ENCODE data around the gene ABTB2.

Gene ABTB2

DNA sequence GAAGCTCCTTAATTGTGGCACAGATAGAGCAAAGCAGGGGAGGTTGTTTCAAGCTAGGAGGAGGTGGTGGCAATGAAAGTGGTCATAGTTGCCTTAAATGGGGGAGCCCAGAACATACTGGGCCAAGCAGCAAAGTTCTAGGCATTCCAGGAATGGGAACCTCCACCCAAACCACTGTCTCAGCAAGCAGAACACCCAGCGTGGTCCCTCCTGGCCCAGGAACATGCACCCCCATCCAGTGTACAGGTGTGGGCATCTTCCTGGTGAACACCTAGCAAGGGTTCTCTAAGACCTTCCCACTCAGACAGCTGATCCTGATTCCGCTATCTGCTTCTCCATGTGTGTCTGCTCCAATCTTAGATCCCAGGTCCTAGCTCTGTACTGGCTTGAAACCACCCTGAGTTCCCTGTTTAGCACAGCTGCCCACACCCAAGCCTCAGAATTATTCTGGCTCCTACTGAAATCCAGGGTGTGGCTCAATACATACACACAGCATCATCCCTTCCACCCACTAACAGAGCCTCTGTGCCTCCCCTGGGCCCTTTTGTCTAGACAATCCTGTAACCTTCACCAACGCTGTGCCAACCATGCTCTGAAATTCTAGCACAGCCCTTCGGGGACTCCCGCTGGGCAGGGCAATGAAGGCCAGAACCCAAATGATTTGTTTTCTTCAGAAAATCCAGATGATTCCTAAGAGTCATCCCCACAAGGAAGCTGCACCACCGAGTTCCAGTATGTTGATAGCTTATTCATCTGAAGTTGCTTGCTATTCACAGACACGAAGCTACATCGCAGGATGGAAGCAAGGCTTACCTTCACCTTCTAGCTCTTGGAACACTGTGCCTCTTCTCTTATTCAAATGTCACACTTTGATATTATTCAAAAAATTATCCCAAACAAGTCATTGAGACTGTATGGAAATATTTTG lies 76.6 kb downstream of the ABTB2 start:
- Histone ChIP-seq H3K36me3 (ENCODE audit: control insufficient read depth, insufficient read depth, low read length) (no peaks in the 10 kb centered on the region), H3K4me3 (ENCODE audit: insufficient read depth, low read depth, low read length, poor library complexity, severe bottlenecking) (no peak overlapping the region), H3K27me3 (replicated peaks; ENCODE audit: control insufficient read depth, insufficient read depth, low read length, poor library complexity, severe bottlenecking) (no peaks in the 10 kb centered on the region), H3K27ac (ENCODE audit: insufficient read depth, low read length, poor library complexity, severe bottlenecking) (no peak overlapping the region), H3K9me3 (ENCODE audit: control insufficient read depth, low read length) (no peaks in the 10 kb centered on the region), H3K4me1 (ENCODE audit: control insufficient read depth, insufficient read depth, low read length, poor library complexity, severe bottlenecking) (no peaks in the 10 kb centered on the region)
- DNase-seq, result no peak

GRCh38 chr11:34278693-34279297 lies 79.0 kb downstream of the ABTB2 start:
- no peaks in the 10 kb centered on the region for H3K27me3 ChIP-seq (replicated peaks; ENCODE audit: control insufficient read depth, insufficient read depth, low read length, poor library complexity, severe bottlenecking)
- H3K4me3 ChIP-seq (ENCODE audit: insufficient read depth, low read depth, low read length, poor library complexity, severe bottlenecking), result no peak overlapping the region
- H3K4me1 ChIP-seq (ENCODE audit: control insufficient read depth, insufficient read depth, low read length, poor library complexity, severe bottlenecking), result no peaks in the 10 kb centered on the region
- no peaks in the 10 kb centered on the region for H3K9me3 ChIP-seq (ENCODE audit: control insufficient read depth, low read length)
- DNase-seq, result no peak
- no peaks in the 10 kb centered on the region for H3K36me3 ChIP-seq (ENCODE audit: control insufficient read depth, insufficient read depth, low read length)
- no peak overlapping the region for H3K27ac ChIP-seq (ENCODE audit: insufficient read depth, low read length, poor library complexity, severe bottlenecking)

DNA sequence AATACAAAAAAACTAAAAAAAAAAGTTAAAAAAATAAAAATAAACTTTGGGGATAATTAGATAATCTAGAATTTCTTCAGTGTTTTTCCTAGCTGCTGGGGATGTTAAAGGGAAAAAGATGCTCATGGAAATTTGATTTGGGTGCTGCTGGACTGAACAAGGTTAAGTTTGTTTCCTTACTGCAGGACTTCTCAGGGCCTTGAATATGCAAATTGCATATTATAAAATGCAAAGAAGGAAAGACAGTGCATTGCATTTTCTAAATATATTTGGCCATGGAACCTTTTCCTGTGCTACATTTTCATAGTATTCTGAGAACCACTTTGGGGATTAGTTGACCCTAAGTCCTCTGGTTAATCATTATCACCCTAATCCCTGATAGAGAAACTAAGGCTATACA lies 79.6 kb downstream of the ABTB2 start:
- no peaks in the 10 kb centered on the region for H3K36me3 ChIP-seq (ENCODE audit: control insufficient read depth, insufficient read depth, low read length)
- H3K27ac ChIP-seq (ENCODE audit: insufficient read depth, low read length, poor library complexity, severe bottlenecking), result no peak overlapping the region
- H3K4me3 ChIP-seq (ENCODE audit: insufficient read depth, low read depth, low read length, poor library complexity, severe bottlenecking), result no peak overlapping the region
- no peaks in the 10 kb centered on the region for H3K4me1 ChIP-seq (ENCODE audit: control insufficient read depth, insufficient read depth, low read length, poor library complexity, severe bottlenecking)
- no peak for DNase-seq
- no peaks in the 10 kb centered on the region for H3K27me3 ChIP-seq (replicated peaks; ENCODE audit: control insufficient read depth, insufficient read depth, low read length, poor library complexity, severe bottlenecking)
- no peaks in the 10 kb centered on the region for H3K9me3 ChIP-seq (ENCODE audit: control insufficient read depth, low read length)

DNA sequence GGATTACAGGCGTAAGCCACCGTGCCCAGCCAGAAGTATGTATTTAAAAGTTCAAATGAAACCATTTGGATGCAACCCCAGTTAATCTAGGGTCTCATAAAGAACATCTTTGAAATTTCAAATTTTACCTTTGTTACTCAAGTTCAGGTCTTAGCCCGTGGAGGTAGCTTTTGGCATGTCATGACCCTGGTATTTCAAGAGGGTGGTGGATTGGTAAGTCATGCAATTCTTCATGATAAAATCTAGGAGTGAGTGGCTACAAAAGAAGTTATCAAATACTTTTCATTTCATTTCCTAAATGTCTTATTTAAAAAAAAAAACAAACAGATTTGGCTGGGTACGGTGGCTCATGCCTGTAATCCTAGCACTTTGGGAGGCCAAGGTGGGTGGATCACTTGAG lies 80.6 kb downstream of the ABTB2 start:
- DNase-seq, result no peak
- H3K27me3 ChIP-seq (replicated peaks; ENCODE audit: control insufficient read depth, insufficient read depth, low read length, poor library complexity, severe bottlenecking), result no peaks in the 10 kb centered on the region
- H3K9me3 ChIP-seq (ENCODE audit: control insufficient read depth, low read length), result no peaks in the 10 kb centered on the region
- H3K4me1 ChIP-seq (ENCODE audit: control insufficient read depth, insufficient read depth, low read length, poor library complexity, severe bottlenecking), result no peaks in the 10 kb centered on the region
- H3K36me3 ChIP-seq (ENCODE audit: control insufficient read depth, insufficient read depth, low read length), result no peaks in the 10 kb centered on the region
- H3K27ac ChIP-seq (ENCODE audit: insufficient read depth, low read length, poor library complexity, severe bottlenecking), result no peak overlapping the region
- no peak overlapping the region for H3K4me3 ChIP-seq (ENCODE audit: insufficient read depth, low read depth, low read length, poor library complexity, severe bottlenecking)

DNA sequence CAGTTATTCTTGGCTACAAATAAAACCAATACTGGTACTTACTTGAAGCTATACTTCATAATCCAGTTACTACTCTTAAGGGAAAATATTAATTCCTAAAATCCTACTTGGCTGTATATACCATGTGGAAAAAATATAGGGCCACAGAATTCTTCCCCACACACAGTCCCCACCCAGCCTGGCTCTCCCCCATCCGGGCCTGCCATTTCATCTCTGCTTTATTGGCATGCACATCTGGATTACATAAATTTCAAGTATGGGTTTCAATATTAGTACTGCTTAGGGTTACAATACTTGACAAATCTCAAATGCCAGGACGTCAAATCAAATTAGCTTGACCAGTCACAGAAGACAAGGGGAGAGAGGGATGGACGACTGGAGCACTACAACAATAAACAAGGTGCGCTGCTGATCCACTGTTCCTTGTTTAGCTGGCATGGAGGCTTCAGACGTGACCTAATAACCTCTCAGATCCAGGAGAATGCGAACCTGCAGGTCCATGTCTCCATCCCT lies 81.4 kb downstream of the ABTB2 start:
- Histone ChIP-seq H3K27me3 (replicated peaks; ENCODE audit: control insufficient read depth, insufficient read depth, low read length, poor library complexity, severe bottlenecking) (no peaks in the 10 kb centered on the region), H3K9me3 (ENCODE audit: control insufficient read depth, low read length) (no peaks in the 10 kb centered on the region), H3K4me3 (ENCODE audit: insufficient read depth, low read depth, low read length, poor library complexity, severe bottlenecking) (no peak overlapping the region)

GRCh38 chr11:34275486-34275885 lies 82.3 kb downstream of the ABTB2 start:
- Histone ChIP-seq H3K36me3 (ENCODE audit: control insufficient read depth, insufficient read depth, low read length) (no peaks in the 10 kb centered on the region), H3K4me3 (ENCODE audit: insufficient read depth, low read depth, low read length, poor library complexity, severe bottlenecking) (no peak overlapping the region), H3K4me1 (ENCODE audit: control insufficient read depth, insufficient read depth, low read length, poor library complexity, severe bottlenecking) (no peaks in the 10 kb centered on the region), H3K27me3 (replicated peaks; ENCODE audit: control insufficient read depth, insufficient read depth, low read length, poor library complexity, severe bottlenecking) (no peaks in the 10 kb centered on the region), H3K27ac (ENCODE audit: insufficient read depth, low read length, poor library complexity, severe bottlenecking) (no peak overlapping the region), H3K9me3 (ENCODE audit: control insufficient read depth, low read length) (no peaks in the 10 kb centered on the region)
- no peak for DNase-seq

More for the DNA sequence above, 81.4 kb downstream of the ABTB2 start:
- H3K36me3 ChIP-seq (ENCODE audit: control insufficient read depth, insufficient read depth, low read length), result no peaks in the 10 kb centered on the region
- H3K27ac ChIP-seq (ENCODE audit: insufficient read depth, low read length, poor library complexity, severe bottlenecking), result no peak overlapping the region
- DNase-seq, result no peak
- H3K4me1 ChIP-seq (ENCODE audit: control insufficient read depth, insufficient read depth, low read length, poor library complexity, severe bottlenecking), result no peaks in the 10 kb centered on the region

DNA sequence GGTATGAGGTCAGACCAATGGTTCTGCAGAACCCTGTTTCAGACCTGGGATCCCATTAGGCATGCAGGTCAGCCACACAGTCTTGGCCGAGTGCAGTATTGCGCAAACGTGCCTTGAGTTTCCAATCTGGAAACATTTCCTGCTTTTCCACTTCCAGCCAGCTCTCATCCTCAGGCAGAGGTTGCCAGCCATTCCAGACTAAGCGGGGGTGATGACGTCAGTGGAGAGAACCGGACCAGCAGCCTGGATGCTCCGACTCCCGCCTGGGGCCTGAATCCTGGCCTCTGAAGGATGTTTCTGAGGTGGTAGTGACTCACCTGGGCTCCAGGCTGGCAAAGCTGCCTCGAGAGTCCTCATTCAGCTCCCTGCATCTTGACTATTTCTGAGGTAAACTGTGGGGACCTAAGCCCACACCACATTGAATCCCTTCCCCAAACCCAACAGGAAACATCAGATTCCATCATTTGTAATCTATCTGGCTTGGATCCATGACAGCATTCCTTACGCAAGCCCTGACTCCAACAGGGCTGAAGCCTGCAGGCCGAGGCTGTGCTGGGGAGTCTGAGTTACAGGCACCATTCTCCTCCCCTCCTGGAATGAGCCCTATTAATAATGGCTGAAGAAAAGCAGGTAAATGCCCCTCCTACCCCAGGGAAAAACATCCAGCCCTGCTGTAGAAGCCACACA lies 83.0 kb downstream of the ABTB2 start:
- H3K9me3 ChIP-seq (ENCODE audit: control insufficient read depth, low read length), result no peaks in the 10 kb centered on the region
- H3K4me1 ChIP-seq (ENCODE audit: control insufficient read depth, insufficient read depth, low read length, poor library complexity, severe bottlenecking), result no peaks in the 10 kb centered on the region
- H3K27me3 ChIP-seq (replicated peaks; ENCODE audit: control insufficient read depth, insufficient read depth, low read length, poor library complexity, severe bottlenecking), result no peaks in the 10 kb centered on the region
- H3K4me3 ChIP-seq (ENCODE audit: insufficient read depth, low read depth, low read length, poor library complexity, severe bottlenecking), result no peak overlapping the region
- no peaks in the 10 kb centered on the region for H3K36me3 ChIP-seq (ENCODE audit: control insufficient read depth, insufficient read depth, low read length)
- no peak for DNase-seq
- H3K27ac ChIP-seq (ENCODE audit: insufficient read depth, low read length, poor library complexity, severe bottlenecking), result no peak overlapping the region

GRCh38 chr11:34273099-34273498 lies 84.7 kb downstream of the ABTB2 start:
- Histone ChIP-seq H3K36me3 (ENCODE audit: control insufficient read depth, insufficient read depth, low read length) (no peaks in the 10 kb centered on the region), H3K9me3 (ENCODE audit: control insufficient read depth, low read length) (no peaks in the 10 kb centered on the region), H3K4me3 (ENCODE audit: insufficient read depth, low read depth, low read length, poor library complexity, severe bottlenecking) (no peak overlapping the region), H3K4me1 (ENCODE audit: control insufficient read depth, insufficient read depth, low read length, poor library complexity, severe bottlenecking) (no peaks in the 10 kb centered on the region), H3K27me3 (replicated peaks; ENCODE audit: control insufficient read depth, insufficient read depth, low read length, poor library complexity, severe bottlenecking) (no peaks in the 10 kb centered on the region), H3K27ac (ENCODE audit: insufficient read depth, low read length, poor library complexity, severe bottlenecking) (no peak overlapping the region)
- no peak for DNase-seq

GRCh38 chr11:34271727-34272126 lies 86.1 kb downstream of the ABTB2 start:
- Histone ChIP-seq H3K27ac (ENCODE audit: insufficient read depth, low read length, poor library complexity, severe bottlenecking) (no peak overlapping the region), H3K4me3 (ENCODE audit: insufficient read depth, low read depth, low read length, poor library complexity, severe bottlenecking) (no peak overlapping the region), H3K4me1 (ENCODE audit: control insufficient read depth, insufficient read depth, low read length, poor library complexity, severe bottlenecking) (no peaks in the 10 kb centered on the region), H3K9me3 (ENCODE audit: control insufficient read depth, low read length) (no peaks in the 10 kb centered on the region), H3K36me3 (ENCODE audit: control insufficient read depth, insufficient read depth, low read length) (no peaks in the 10 kb centered on the region), H3K27me3 (replicated peaks; ENCODE audit: control insufficient read depth, insufficient read depth, low read length, poor library complexity, severe bottlenecking) (no peaks in the 10 kb centered on the region)
- no peak for DNase-seq

DNA sequence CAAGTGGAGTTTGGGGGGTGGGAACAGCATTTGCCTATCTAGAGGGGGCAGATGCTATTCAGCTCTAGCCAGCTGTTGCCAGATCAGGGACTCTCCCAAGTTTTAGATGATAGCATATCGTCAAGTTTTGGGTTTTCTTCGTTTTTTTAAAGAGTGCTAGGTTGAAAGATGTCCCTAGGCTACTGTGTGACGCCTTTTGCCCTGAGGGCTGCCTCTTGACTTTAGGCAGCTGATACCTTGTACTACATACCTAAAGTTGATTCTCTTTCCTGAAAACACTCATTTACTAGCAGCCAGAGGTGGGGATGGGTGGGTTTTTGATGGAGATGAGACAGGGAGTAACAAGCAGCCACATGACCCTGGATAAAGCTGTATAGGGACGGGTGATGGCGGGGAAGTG lies 87.1 kb downstream of the ABTB2 start:
- Histone ChIP-seq H3K27ac (ENCODE audit: insufficient read depth, low read length, poor library complexity, severe bottlenecking) (no peak overlapping the region), H3K36me3 (ENCODE audit: control insufficient read depth, insufficient read depth, low read length) (no peaks in the 10 kb centered on the region), H3K4me1 (ENCODE audit: control insufficient read depth, insufficient read depth, low read length, poor library complexity, severe bottlenecking) (no peaks in the 10 kb centered on the region), H3K27me3 (replicated peaks; ENCODE audit: control insufficient read depth, insufficient read depth, low read length, poor library complexity, severe bottlenecking) (no peaks in the 10 kb centered on the region), H3K9me3 (ENCODE audit: control insufficient read depth, low read length) (no peaks in the 10 kb centered on the region), H3K4me3 (ENCODE audit: insufficient read depth, low read depth, low read length, poor library complexity, severe bottlenecking) (no peak overlapping the region)
- DNase-seq, result no peak
